A549 (cell line): ENCODE results near the gene MRPL30.

ENCODE experiments used
- CEBPB ChIP-seq, 2 experiments: fragments of >200 bp in 1 of 2; sonication (Bioruptor Twin) in 1 of 2; formaldehyde crosslinking in 1 of 2; IDR thresholded peaks; 2 replicates each; pipeline ENCODE4 v1.6.1; 2012 to 2016
- EP300 ChIP-seq, 2 experiments: fragments of >200 bp; sonication (Bioruptor Twin); formaldehyde crosslinking; IDR thresholded peaks; 2 replicates in 1 of 2; 3 replicates in 1 of 2; pipeline ENCODE4 v1.6.1; 2016 to 2017
- FOSB ChIP-seq: fragments of 250-450 bp; sonication (Bioruptor Pico); IDR thresholded peaks from 2 replicates; pipeline ENCODE4 v1.5.0; 2020; ENCODE audit warnings: mild to moderate bottlenecking, moderate library complexity
- HOXA7 ChIP-seq: fragments of 250-450 bp; sonication (Bioruptor Pico); IDR thresholded peaks from 2 replicates; pipeline ENCODE4 v1.5.0; 2020; ENCODE audit warnings: mild to moderate bottlenecking, moderate library complexity
- HOXB13 ChIP-seq: fragments of 250-450 bp; sonication (Bioruptor Pico); IDR thresholded peaks from 2 replicates; pipeline ENCODE4 v1.5.0; 2020; ENCODE audit warnings: low read depth, mild to moderate bottlenecking, moderate library complexity
- KDM1A ChIP-seq: fragments of 200-600 bp; sonication (generic); IDR thresholded peaks from 2 replicates; pipeline ENCODE4 v1.6.1; 2016; ENCODE audit warnings: low read depth, mild to moderate bottlenecking
- MYC ChIP-seq: IDR thresholded peaks from 2 replicates; pipeline ENCODE4 v1.6.1; 2012; ENCODE audit warnings: mild to moderate bottlenecking, inconsistent platforms, low read length, improper control_type of control experiment, borderline replicate concordance
- PHF8 ChIP-seq: fragments of 200-600 bp; sonication (generic); IDR thresholded peaks from 2 replicates; pipeline ENCODE4 v1.6.1; 2016; ENCODE audit warnings: low read depth, mild to moderate bottlenecking, antibody characterized with exemption, moderate library complexity, borderline replicate concordance
- POLR2A ChIP-seq: IDR thresholded peaks from 2 replicates; pipeline ENCODE4 v1.6.1; 2012; ENCODE audit warnings: mild to moderate bottlenecking, low read length
- RAD21 ChIP-seq, 2 experiments: fragments of >200 bp in 1 of 2; sonication (Bioruptor Twin) in 1 of 2; formaldehyde crosslinking in 1 of 2; IDR thresholded peaks in 1 of 2; conservative IDR thresholded peaks in 1 of 2; 2 replicates in 1 of 2; 3 replicates in 1 of 2; pipeline ENCODE4 v1.6.1; 2012 to 2018; ENCODE audit warnings: inconsistent platforms in 1 of 2
- RFX5 ChIP-seq: fragments of 450-650 bp; IDR thresholded peaks from 2 replicates; pipeline ENCODE4 v1.7.1; 2014; ENCODE audit warnings: antibody characterized with exemption, mild to moderate bottlenecking, moderate library complexity
- ZNF302 ChIP-seq: fragments of 250-450 bp; sonication (Bioruptor Pico); IDR thresholded peaks from 2 replicates; pipeline ENCODE4 v1.9.0; 2021; ENCODE audit warnings: inconsistent platforms, mild to moderate bottlenecking, moderate library complexity
- TF ChIP-seq, protein P1 (sequence below): fragments of >200 bp; sonication (Bioruptor Twin); formaldehyde crosslinking; IDR thresholded peaks from 3 replicates; pipeline ENCODE4 v1.5.1; 2016
- TF ChIP-seq, protein P2 (sequence below): fragments of >200 bp; sonication (Bioruptor Twin); formaldehyde crosslinking; IDR thresholded peaks from 3 replicates; pipeline ENCODE4 v1.6.1; 2016

DNA sequence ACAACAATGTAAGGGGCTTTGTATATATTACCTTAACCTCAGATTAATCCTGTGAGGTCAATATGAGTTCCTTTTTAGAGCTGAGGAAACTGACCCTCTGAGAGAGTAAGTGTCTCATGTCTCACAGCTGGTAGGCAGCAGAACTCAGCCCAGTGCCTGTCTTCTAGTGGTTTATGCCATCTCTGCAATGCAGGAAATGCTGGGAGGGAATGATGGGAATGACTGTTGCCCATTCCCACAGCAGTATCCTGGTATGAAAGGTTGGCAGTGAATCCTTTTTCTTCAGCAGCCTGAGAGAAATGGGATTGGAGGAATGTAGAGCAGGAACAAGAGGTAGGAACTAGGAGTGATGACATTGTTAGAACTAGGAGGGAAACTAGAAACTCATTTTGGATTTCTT is 6.0 kb downstream of the MRPL30 start:
- TF ChIP-seq, protein P1, sequence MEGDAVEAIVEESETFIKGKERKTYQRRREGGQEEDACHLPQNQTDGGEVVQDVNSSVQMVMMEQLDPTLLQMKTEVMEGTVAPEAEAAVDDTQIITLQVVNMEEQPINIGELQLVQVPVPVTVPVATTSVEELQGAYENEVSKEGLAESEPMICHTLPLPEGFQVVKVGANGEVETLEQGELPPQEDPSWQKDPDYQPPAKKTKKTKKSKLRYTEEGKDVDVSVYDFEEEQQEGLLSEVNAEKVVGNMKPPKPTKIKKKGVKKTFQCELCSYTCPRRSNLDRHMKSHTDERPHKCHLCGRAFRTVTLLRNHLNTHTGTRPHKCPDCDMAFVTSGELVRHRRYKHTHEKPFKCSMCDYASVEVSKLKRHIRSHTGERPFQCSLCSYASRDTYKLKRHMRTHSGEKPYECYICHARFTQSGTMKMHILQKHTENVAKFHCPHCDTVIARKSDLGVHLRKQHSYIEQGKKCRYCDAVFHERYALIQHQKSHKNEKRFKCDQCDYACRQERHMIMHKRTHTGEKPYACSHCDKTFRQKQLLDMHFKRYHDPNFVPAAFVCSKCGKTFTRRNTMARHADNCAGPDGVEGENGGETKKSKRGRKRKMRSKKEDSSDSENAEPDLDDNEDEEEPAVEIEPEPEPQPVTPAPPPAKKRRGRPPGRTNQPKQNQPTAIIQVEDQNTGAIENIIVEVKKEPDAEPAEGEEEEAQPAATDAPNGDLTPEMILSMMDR = no peak
- TF ChIP-seq POLR2A (no peak), EP300 (IDR thresholded peaks at IDR 0.05) (no peak), KDM1A (no peak), HOXB13 (CRISPR knock-in tag) (no peak), ZNF302 (CRISPR knock-in tag) (no peak), MYC (no peak), RAD21 (conservative IDR thresholded peaks at IDR 0.05 in 1 of 2, IDR thresholded peaks at IDR 0.05 in 1 of 2) (no peak), RFX5 (no peak), CEBPB (IDR thresholded peaks at IDR 0.05) (no peak), HOXA7 (CRISPR knock-in tag) (no peak), PHF8 (no peak), FOSB (CRISPR knock-in tag) (no peak)
- TF ChIP-seq, protein P2, sequence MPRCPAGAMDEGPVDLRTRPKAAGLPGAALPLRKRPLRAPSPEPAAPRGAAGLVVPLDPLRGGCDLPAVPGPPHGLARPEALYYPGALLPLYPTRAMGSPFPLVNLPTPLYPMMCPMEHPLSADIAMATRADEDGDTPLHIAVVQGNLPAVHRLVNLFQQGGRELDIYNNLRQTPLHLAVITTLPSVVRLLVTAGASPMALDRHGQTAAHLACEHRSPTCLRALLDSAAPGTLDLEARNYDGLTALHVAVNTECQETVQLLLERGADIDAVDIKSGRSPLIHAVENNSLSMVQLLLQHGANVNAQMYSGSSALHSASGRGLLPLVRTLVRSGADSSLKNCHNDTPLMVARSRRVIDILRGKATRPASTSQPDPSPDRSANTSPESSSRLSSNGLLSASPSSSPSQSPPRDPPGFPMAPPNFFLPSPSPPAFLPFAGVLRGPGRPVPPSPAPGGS = no peak
